IMR-90 (cell line): ENCODE data around the gene MIXL1. TPM values are rescaled to one million over a fixed set of nuclear protein-coding genes. Genes with fewer than 3 reads are reported as not detected.

Source experiments
- ATAC-seq: fragments of 200-7000 bp; cut with Tn5 transposase; 2 replicates; pipeline ENCODE4 v1.9.1; 2020; ENCODE audit warnings: low read depth, mild to moderate bottlenecking, moderate library complexity
- BruUV-seq: library from RNA; stranded (reverse); fragments of 400-500 nt; replicated peaks from 2 replicates; lab custom pipeline; 2021; lab: Mats Ljungman, UMichigan
- CTCF ChIA-PET: fragments of 300-600 bp; formaldehyde crosslinking; extraction: SDS; loops from one replicate; lab custom pipeline; 2021; ENCODE audit warnings: antibody characterized with exemption; lab: Yijun Ruan, JAX
- POLR2A ChIA-PET: fragments of 300-600 bp; sonication (Branson Sonifier 250); formaldehyde crosslinking; loops from one replicate; lab custom pipeline; 2022; ENCODE audit warnings: antibody characterized with exemption; ENCODE audit not compliant: unreplicated experiment; lab: Charles Lee
- DNase-seq: peaks from one replicate; pipeline ENCODE4 v3.0.0; 2013
- H2AFZ ChIP-seq: replicated peaks from 2 replicates; pipeline ENCODE3; 2013; ENCODE audit warnings: low read length, mild to moderate bottlenecking; ENCODE audit not compliant: poor library complexity
- H2AK5ac ChIP-seq: 2 replicates; pipeline ENCODE4 v1.6.1; 2013; ENCODE audit warnings: low read depth, low read length, inconsistent platforms
- H2AK9ac ChIP-seq: replicated peaks from 2 replicates; pipeline ENCODE3; 2013; ENCODE audit warnings: mild to moderate bottlenecking, low read depth, low read length, moderate library complexity; ENCODE audit not compliant: poor library complexity
- H2BK120ac ChIP-seq: 2 replicates; pipeline ENCODE4 v1.6.1; 2013; ENCODE audit warnings: low read depth, low read length, inconsistent platforms
- H2BK15ac ChIP-seq: 3 replicates; pipeline ENCODE4 v1.6.1; 2013; ENCODE audit warnings: low read depth, low read length, inconsistent platforms
- H2BK20ac ChIP-seq: 2 replicates; pipeline ENCODE4 v1.6.1; 2013; ENCODE audit warnings: low read depth, mild to moderate bottlenecking, inconsistent platforms, low read length, moderate library complexity
- H2BK5ac ChIP-seq: 2 replicates; pipeline ENCODE4 v1.6.1; 2013; ENCODE audit warnings: mild to moderate bottlenecking, low read depth, low read length, inconsistent platforms; ENCODE audit not compliant: poor library complexity, severe bottlenecking
- H3K14ac ChIP-seq: replicated peaks from 2 replicates; pipeline ENCODE4 v1.6.1; 2013; ENCODE audit warnings: low read depth, low read length, inconsistent platforms
- H3K18ac ChIP-seq: 2 replicates; pipeline ENCODE4 v1.6.1; 2013; ENCODE audit warnings: low read depth, low read length, control low read depth
- H3K23ac ChIP-seq: 2 replicates; pipeline ENCODE4 v1.6.1; 2013; ENCODE audit warnings: low read depth, low read length, inconsistent platforms
- H3K27ac ChIP-seq: 2 replicates; pipeline ENCODE4 v1.5.1; 2013; ENCODE audit warnings: mild to moderate bottlenecking, control low read depth, low read length; ENCODE audit not compliant: insufficient read depth
- H3K27me3 ChIP-seq: 2 replicates; pipeline ENCODE4 v1.6.1; 2013; ENCODE audit warnings: low read length; ENCODE audit not compliant: control insufficient read depth, insufficient read depth
- H3K36me3 ChIP-seq: 2 replicates; pipeline ENCODE4 v1.6.1; 2013; ENCODE audit warnings: low read length, mixed read lengths; ENCODE audit not compliant: control insufficient read depth, insufficient read depth
- H3K4ac ChIP-seq: 2 replicates; pipeline ENCODE4 v1.6.1; 2013; ENCODE audit warnings: low read depth, low read length, inconsistent platforms
- H3K4me1 ChIP-seq: 2 replicates; pipeline ENCODE4 v1.6.1; 2013; ENCODE audit warnings: low read length, mixed read lengths; ENCODE audit not compliant: control insufficient read depth, insufficient read depth
- H3K4me2 ChIP-seq: 2 replicates; pipeline ENCODE4 v1.6.1; 2013; ENCODE audit warnings: low read depth, mild to moderate bottlenecking, control low read depth, low read length, moderate library complexity
- H3K4me3 ChIP-seq: 2 replicates; pipeline ENCODE4 v1.5.1; 2013; ENCODE audit warnings: low read depth, mild to moderate bottlenecking, control low read depth, low read length, moderate library complexity; ENCODE audit not compliant: insufficient read depth
- H3K56ac ChIP-seq: 2 replicates; pipeline ENCODE4 v1.6.1; 2013; ENCODE audit warnings: low read length, inconsistent platforms; ENCODE audit not compliant: insufficient read depth; ENCODE audit errors: extremely low read depth
- H3K79me1 ChIP-seq, 2 experiments: 2 replicates each; pipeline ENCODE4 v1.6.1; 2013; ENCODE audit warnings: low read length in 2 of 2, inconsistent platforms in 1 of 2, low read depth in 1 of 2
- H3K9ac ChIP-seq: 2 replicates; pipeline ENCODE4 v1.6.1; 2013; ENCODE audit warnings: low read depth, low read length, control low read depth
- H3K9me1 ChIP-seq: 2 replicates; pipeline ENCODE4 v1.6.1; 2013; ENCODE audit warnings: low read length, inconsistent platforms; ENCODE audit not compliant: insufficient read depth
- H3K9me3 ChIP-seq: 2 replicates; pipeline ENCODE4 v1.6.1; 2013; ENCODE audit warnings: low read length; ENCODE audit not compliant: control insufficient read depth, insufficient read depth
- H4K20me1 ChIP-seq: 2 replicates; pipeline ENCODE4 v1.6.1; 2013; ENCODE audit warnings: low read length, inconsistent platforms; ENCODE audit not compliant: insufficient read depth
- H4K5ac ChIP-seq: 2 replicates; pipeline ENCODE4 v1.6.1; 2013; ENCODE audit warnings: mild to moderate bottlenecking, low read depth, low read length, control low read depth
- H4K8ac ChIP-seq, 2 experiments: 2 replicates each; pipeline ENCODE4 v1.6.1; 2013; ENCODE audit warnings: low read depth in 2 of 2, low read length in 2 of 2, control low read depth in 1 of 2, inconsistent platforms in 1 of 2
- H4K91ac ChIP-seq: 2 replicates; pipeline ENCODE4 v1.6.1; 2013; ENCODE audit warnings: low read depth, low read length, inconsistent platforms; ENCODE audit not compliant: insufficient read depth
- BHLHE40 ChIP-seq: fragments of 150-350 bp; IDR thresholded peaks from 2 replicates; pipeline ENCODE4 v1.6.1; 2016; ENCODE audit warnings: mild to moderate bottlenecking, low read depth, low read length
- NFE2L2 ChIP-seq: fragments of 150-350 bp; IDR thresholded peaks from 2 replicates; pipeline ENCODE4 v1.6.1; 2016; ENCODE audit warnings: low read depth, mild to moderate bottlenecking, low read length
- WGBS, 2 experiments: methylation state at CpG; one replicate each; pipeline versions ENCODE4 v1.1.5 to v1.1.7; 2013; ENCODE audit warnings: missing lambda C conversion rate in 2 of 2; ENCODE audit not compliant: insufficient read length in 1 of 2; ENCODE audit errors: extremely low coverage in 2 of 2; 5-methylcytosine and 5-hydroxymethylcytosine counted together
- dilution Hi-C: fragments of 300-500 bp; cut with HindIII; formaldehyde crosslinking; loops from one replicate; pipeline ENCODE4 v1.14.3; 2018; ENCODE audit warnings: low sequenced_read_pairs; ENCODE audit not compliant: unreplicated experiment
- in situ Hi-C: fragments of 300-500 bp; cut with MboI; formaldehyde crosslinking; loops from 3 replicates; pipeline ENCODE4 v1.14.3; 2019; ENCODE audit warnings: low sequenced_read_pairs, inconsistent platforms, mixed read lengths
- intact Hi-C: fragments of 100-400 bp; cut with micrococcal nuclease; formaldehyde crosslinking; loops from 2 replicates; pipeline ENCODE4 v1.10.0; 2022
- polyA plus RNA-seq, 3 experiments: library from polyadenylated mRNA; depleted of rRNA; stranded (reverse); fragments of >200 nt; gene quantifications; 2 replicates each; pipeline ENCODE4 v1.2.3, GENCODE V29; 2012; ENCODE audit warnings: low replicate concordance in 1 of 3
- total RNA-seq: library from RNA; depleted of rRNA; stranded (reverse); fragments of >200 nt; gene quantifications from 2 replicates; pipeline ENCODE4 v1.2.3, GENCODE V29; 2012

Gene MIXL1
- total and polyA plus RNA-seq, 2 of the 4 experiments (the other 2 are of a cell fraction) = not detected

DNA sequence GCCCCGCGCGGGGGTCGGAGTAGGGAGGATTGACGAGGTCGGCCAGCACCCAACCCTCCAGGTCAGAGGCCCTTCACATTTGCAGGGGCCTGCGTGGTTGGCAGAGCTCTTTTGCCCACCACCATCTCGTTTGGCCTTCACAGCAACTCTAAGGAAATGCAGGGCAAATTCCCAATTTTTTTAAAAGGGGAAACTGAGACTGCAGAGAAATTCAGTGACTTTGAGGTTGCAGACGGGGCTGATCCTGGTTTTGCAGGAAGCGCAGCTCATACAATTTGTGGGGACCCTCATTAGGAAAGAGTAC is 36.5 kb upstream of the MIXL1 start:
- dilution Hi-C loops = no loop called here
- Histone ChIP-seq H2AK9ac (peak overlapping the region; percentile 100), H4K91ac (peak overlapping the region; percentile 89), H4K5ac (peak overlapping the region; percentile 98), H3K36me3 (peaks cover 7% of the 10 kb centered on the region; the same call in 1 of the 2 replicates), H2BK120ac (peak overlapping the region; percentile 78; the same call in 1 of the 2 replicates), H3K14ac (peak overlapping the region; percentile 90), H3K4ac (peak overlapping the region; percentile 95), H4K20me1 (peaks cover 36% of the 10 kb centered on the region), H2BK5ac (peak overlapping the region; percentile 78), H3K9me3 (no peaks in the 10 kb centered on the region), H3K18ac (peak overlapping the region; percentile 82), H3K9ac (peak overlapping the region; percentile 89), H2BK15ac (peak overlapping the region; percentile 73; the same call in 1 of the 3 replicates), H3K27ac (peak overlapping the region; percentile 97), H3K9me1 (peaks cover 4% of the 10 kb centered on the region; the same call in 1 of the 2 replicates), H4K8ac (peak overlapping the region; percentile 98), H3K27me3 (no peaks in the 10 kb centered on the region), H2AFZ (peak overlapping the region; percentile 96), H3K79me1 (peaks cover 3 to 20% of the 10 kb centered on the region in 2 experiments; a peak in 2 of 4 replicates), H3K23ac (peak overlapping the region; percentile 53), H3K56ac (peak overlapping the region; percentile 63), H2AK5ac (peak overlapping the region; percentile 10; the same call in 1 of the 2 replicates), H2BK20ac (no peak overlapping the region), H3K4me3 (peak overlapping the region; percentile 99), H3K4me1 (peaks cover 4% of the 10 kb centered on the region; the same call in 1 of the 2 replicates), H3K4me2 (peak overlapping the region; percentile 94)
- no TSS peak for BruUV-seq
- ChIA-PET CTCF (no interaction called here), POLR2A (no interaction called here)
- in situ Hi-C loops = no loop called here
- 0% methylated on average over 1 of the region's 10 CpGs; no CpG with 5 or more reads in 1 of the 2 experiments for WGBS, 2 experiments
- no peak for DNase-seq
- no peak for ATAC-seq
- no peak for TF ChIP-seq BHLHE40
- no peak for TF ChIP-seq NFE2L2
- intact Hi-C loops = no loop called here
